Skeletal muscle cell (primary cell): ENCODE results near the gene YOD1.

Experiments used
- DNase-seq: peaks from one replicate; pipeline ENCODE4 v3.0.0-alpha.2; 2010; ENCODE audit warnings: low read depth
- H3K4me3 ChIP-seq: 2 replicates; pipeline ENCODE4 v1.5.1; 2011; ENCODE audit warnings: low read depth, mild to moderate bottlenecking, control low read depth, low read length, moderate library complexity

Gene YOD1

GRCh38 chr1:207015791-207016190, 35.2 kb downstream of the YOD1 start:
- no peak overlapping the region for H3K4me3 ChIP-seq
- DNase-seq: no peak

- no peak for DNase-seq
- H3K4me3 ChIP-seq: no peak overlapping the region
These were observed 36.3 kb downstream of the YOD1 start for GRCh38 chr1:207014728-207015127.

GRCh38 chr1:207013321-207014085, 37.5 kb downstream of the YOD1 start:
- no peak for DNase-seq
- no peak overlapping the region for H3K4me3 ChIP-seq

- no peak overlapping the region for H3K4me3 ChIP-seq
- DNase-seq: no peak
These were observed 40.3 kb downstream of the YOD1 start for GRCh38 chr1:207010726-207011125.

- no peak overlapping the region for H3K4me3 ChIP-seq
- DNase-seq: no peak
These were observed 41.1 kb downstream of the YOD1 start for GRCh38 chr1:207009945-207010344.

GRCh38 chr1:207009182-207009850, 41.7 kb downstream of the YOD1 start:
- H3K4me3 ChIP-seq: no peak overlapping the region
- no peak for DNase-seq

- no peak overlapping the region for H3K4me3 ChIP-seq
- DNase-seq: peak; percentile 53
These were observed 43.5 kb downstream of the YOD1 start for GRCh38 chr1:207007352-207008033.

- no peak for DNase-seq
- H3K4me3 ChIP-seq: no peak overlapping the region
These were observed 44.1 kb downstream of the YOD1 start for GRCh38 chr1:207006914-207007313.

GRCh38 chr1:207006083-207006482, 44.9 kb downstream of the YOD1 start:
- H3K4me3 ChIP-seq: no peak overlapping the region
- DNase-seq: no peak

- DNase-seq: no peak
These were observed 45.8 kb downstream of the YOD1 start for GRCh38 chr1:207004931-207005830.

GRCh38 chr1:207003210-207003609, 47.8 kb downstream of the YOD1 start:
- no peak overlapping the region for H3K4me3 ChIP-seq

More at GRCh38 chr1:207004931-207005830, 45.8 kb downstream of the YOD1 start:
- no peak overlapping the region for H3K4me3 ChIP-seq

GRCh38 chr1:207002724-207003146, 48.3 kb downstream of the YOD1 start:
- DNase-seq: no peak
- H3K4me3 ChIP-seq: no peak overlapping the region

More at GRCh38 chr1:207003210-207003609, 47.8 kb downstream of the YOD1 start:
- no peak for DNase-seq

GRCh38 chr1:207001492-207002245, 49.3 kb downstream of the YOD1 start:
- no peak overlapping the region for H3K4me3 ChIP-seq
- no peak for DNase-seq

- DNase-seq: no peak
These were observed 50.2 kb downstream of the YOD1 start for GRCh38 chr1:207000651-207001291.

GRCh38 chr1:206998816-206999215, 52.2 kb downstream of the YOD1 start:
- no peak overlapping the region for H3K4me3 ChIP-seq
- no peak for DNase-seq

More at GRCh38 chr1:207000651-207001291, 50.2 kb downstream of the YOD1 start:
- no peak overlapping the region for H3K4me3 ChIP-seq
